DND-41 (cell line): ENCODE measurements around the gene MXD3.

ENCODE experiments used
- EZH2 ChIP-seq: IDR thresholded peaks from 3 replicates; pipeline ENCODE4 v1.6.1; 2012; ENCODE audit warnings: borderline replicate concordance, low read depth, mild to moderate bottlenecking, moderate library complexity, low read length, inconsistent platforms; ENCODE audit not compliant: severe bottlenecking
- TF ChIP-seq, protein P1 (sequence below): IDR thresholded peaks from 2 replicates; pipeline ENCODE4 v1.5.1; 2012; ENCODE audit warnings: borderline replicate concordance, low read length, moderate library complexity, mild to moderate bottlenecking; ENCODE audit not compliant: poor library complexity, severe bottlenecking; ENCODE audit errors: extremely low read depth

- TF ChIP-seq, protein P1, sequence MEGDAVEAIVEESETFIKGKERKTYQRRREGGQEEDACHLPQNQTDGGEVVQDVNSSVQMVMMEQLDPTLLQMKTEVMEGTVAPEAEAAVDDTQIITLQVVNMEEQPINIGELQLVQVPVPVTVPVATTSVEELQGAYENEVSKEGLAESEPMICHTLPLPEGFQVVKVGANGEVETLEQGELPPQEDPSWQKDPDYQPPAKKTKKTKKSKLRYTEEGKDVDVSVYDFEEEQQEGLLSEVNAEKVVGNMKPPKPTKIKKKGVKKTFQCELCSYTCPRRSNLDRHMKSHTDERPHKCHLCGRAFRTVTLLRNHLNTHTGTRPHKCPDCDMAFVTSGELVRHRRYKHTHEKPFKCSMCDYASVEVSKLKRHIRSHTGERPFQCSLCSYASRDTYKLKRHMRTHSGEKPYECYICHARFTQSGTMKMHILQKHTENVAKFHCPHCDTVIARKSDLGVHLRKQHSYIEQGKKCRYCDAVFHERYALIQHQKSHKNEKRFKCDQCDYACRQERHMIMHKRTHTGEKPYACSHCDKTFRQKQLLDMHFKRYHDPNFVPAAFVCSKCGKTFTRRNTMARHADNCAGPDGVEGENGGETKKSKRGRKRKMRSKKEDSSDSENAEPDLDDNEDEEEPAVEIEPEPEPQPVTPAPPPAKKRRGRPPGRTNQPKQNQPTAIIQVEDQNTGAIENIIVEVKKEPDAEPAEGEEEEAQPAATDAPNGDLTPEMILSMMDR, result no peak
- TF ChIP-seq EZH2, result no peak
These were observed 13.8 kb downstream of the MXD3 start for GRCh38 chr5:177297922-177298321.
